ENCODE data around the gene TSPOAP1. TPM values are rescaled to one million over a fixed set of nuclear protein-coding genes. Genes with fewer than 3 reads are reported as not detected.
A peak's percentile ranks its signal among the peaks of the same experiment; 100 is the strongest.

TSPOAP1 gene
- total and polyA plus RNA-seq, 2 of the 13 experiments (the other 11 are each of a cell fraction or from before 2014, with no cell fraction given), result not detected

GRCh38 chr17:58369214-58370031 lies 40.8 kb upstream of the TSPOAP1 start (continued):
- no peak for TF ChIP-seq ZNF503 (CRISPR knock-in tag; IDR thresholded peaks at IDR 0.05)
- no peak for TF ChIP-seq MYNN (CRISPR knock-in tag; IDR thresholded peaks at IDR 0.05; ENCODE audit: low read depth)
- peak; percentile 57; the same call in 1 of the 2 replicates for TF ChIP-seq ZNF276 (CRISPR knock-in tag; IDR thresholded peaks at IDR 0.05; ENCODE audit: low read depth)
- peak; percentile 83 for TF ChIP-seq ZFX (CRISPR knock-in tag; IDR thresholded peaks at IDR 0.05; ENCODE audit: low read depth)
- peak; percentile 79; the same call in 1 of the 2 replicates for TF ChIP-seq ZNF556 (CRISPR knock-in tag; IDR thresholded peaks at IDR 0.05; ENCODE audit: borderline replicate concordance)
- no peak; the same call in 1 of the 2 replicates for TF ChIP-seq KAT7 (CRISPR knock-in tag; IDR thresholded peaks at IDR 0.05; ENCODE audit: borderline replicate concordance)
- peak; percentile 42; the same call in 1 of the 2 replicates for TF ChIP-seq FOXP4 (CRISPR knock-in tag; IDR thresholded peaks at IDR 0.05)
- TF ChIP-seq ZSCAN22 (CRISPR knock-in tag; IDR thresholded peaks at IDR 0.05), result no peak
- no peak for TF ChIP-seq ZNF30 (CRISPR knock-in tag; IDR thresholded peaks at IDR 0.05)
- TF ChIP-seq, protein P1, sequence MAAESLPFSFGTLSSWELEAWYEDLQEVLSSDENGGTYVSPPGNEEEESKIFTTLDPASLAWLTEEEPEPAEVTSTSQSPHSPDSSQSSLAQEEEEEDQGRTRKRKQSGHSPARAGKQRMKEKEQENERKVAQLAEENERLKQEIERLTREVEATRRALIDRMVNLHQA (CRISPR knock-in tag; IDR thresholded peaks at IDR 0.05), result no peak
- TF ChIP-seq, protein P2, sequence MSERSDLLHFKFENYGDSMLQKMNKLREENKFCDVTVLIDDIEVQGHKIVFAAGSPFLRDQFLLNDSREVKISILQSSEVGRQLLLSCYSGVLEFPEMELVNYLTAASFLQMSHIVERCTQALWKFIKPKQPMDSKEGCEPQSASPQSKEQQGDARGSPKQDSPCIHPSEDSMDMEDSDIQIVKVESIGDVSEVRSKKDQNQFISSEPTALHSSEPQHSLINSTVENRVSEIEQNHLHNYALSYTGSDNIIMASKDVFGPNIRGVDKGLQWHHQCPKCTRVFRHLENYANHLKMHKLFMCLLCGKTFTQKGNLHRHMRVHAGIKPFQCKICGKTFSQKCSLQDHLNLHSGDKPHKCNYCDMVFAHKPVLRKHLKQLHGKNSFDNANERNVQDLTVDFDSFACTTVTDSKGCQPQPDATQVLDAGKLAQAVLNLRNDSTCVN (CRISPR knock-in tag; IDR thresholded peaks at IDR 0.05; ENCODE audit: borderline replicate concordance), result no peak; the same call in 1 of the 2 replicates
- no peak for TF ChIP-seq ZNF337 (CRISPR knock-in tag; IDR thresholded peaks at IDR 0.05; ENCODE audit: borderline replicate concordance, low read depth)
- TF ChIP-seq SRY (CRISPR knock-in tag; IDR thresholded peaks at IDR 0.05), result no peak
- TF ChIP-seq IKZF1 (IDR thresholded peaks at IDR 0.05), result no peak
- no peak for TF ChIP-seq HOXD1 (CRISPR knock-in tag; IDR thresholded peaks at IDR 0.05)
- 0 out of 2 replicates have a peak, but pooled peaks have one; percentile 59 for TF ChIP-seq NFKBIZ (CRISPR knock-in tag; IDR thresholded peaks at IDR 0.05)
- TF ChIP-seq HMGXB4 (CRISPR knock-in tag; IDR thresholded peaks at IDR 0.05; ENCODE audit: borderline replicate concordance in 1 of 2, low read depth in 1 of 2), result peak in 1 of 2 experiments; percentile 71; a peak in 2 of 4 replicates

All from HepG2 (cell line).